PC-9 (cell line): ENCODE data around the gene MYOG.

Experiments used
- EZH2 ChIP-seq: fragments of 200-600 bp; sonication (generic); IDR thresholded peaks from 2 replicates; pipeline ENCODE4 v1.8.0; 2017; ENCODE audit warnings: antibody characterized with exemption, low read depth
- TF ChIP-seq, protein P1 (sequence below): fragments of 200-600 bp; sonication (generic); conservative IDR thresholded peaks from 2 replicates; pipeline ENCODE4 v1.6.1; 2017; ENCODE audit warnings: mixed run types, antibody characterized with exemption, mild to moderate bottlenecking, moderate library complexity

DNA sequence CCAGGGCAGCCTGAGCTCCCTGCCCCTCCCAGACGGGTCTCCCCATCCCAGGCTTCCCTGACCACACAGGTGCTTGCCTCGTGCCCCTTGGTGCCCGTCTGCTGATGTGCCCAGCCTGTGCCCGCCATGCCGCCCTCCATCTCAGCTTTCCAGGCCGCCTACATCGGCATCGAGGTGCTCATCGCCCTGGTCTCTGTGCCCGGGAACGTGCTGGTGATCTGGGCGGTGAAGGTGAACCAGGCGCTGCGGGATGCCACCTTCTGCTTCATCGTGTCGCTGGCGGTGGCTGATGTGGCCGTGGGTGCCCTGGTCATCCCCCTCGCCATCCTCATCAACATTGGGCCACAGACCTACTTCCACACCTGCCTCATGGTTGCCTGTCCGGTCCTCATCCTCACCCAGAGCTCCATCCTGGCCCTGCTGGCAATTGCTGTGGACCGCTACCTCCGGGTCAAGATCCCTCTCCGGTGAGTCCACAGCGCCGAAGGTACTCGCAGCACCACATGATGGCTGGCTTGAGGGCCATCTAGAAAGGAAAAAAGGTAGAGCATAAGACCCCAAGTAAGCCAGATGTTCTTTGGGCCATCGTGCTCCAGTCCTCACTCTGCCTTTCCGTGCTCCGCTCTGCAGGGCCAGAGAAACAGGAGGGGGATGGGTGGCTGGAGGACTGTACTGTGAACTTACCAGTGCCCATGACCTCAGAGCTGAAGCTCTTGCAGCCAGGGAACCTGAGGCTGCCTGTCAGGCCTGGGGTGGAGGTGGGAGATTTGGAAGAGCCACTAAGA, 43.1 kb upstream of the MYOG start:
- TF ChIP-seq, protein P1, sequence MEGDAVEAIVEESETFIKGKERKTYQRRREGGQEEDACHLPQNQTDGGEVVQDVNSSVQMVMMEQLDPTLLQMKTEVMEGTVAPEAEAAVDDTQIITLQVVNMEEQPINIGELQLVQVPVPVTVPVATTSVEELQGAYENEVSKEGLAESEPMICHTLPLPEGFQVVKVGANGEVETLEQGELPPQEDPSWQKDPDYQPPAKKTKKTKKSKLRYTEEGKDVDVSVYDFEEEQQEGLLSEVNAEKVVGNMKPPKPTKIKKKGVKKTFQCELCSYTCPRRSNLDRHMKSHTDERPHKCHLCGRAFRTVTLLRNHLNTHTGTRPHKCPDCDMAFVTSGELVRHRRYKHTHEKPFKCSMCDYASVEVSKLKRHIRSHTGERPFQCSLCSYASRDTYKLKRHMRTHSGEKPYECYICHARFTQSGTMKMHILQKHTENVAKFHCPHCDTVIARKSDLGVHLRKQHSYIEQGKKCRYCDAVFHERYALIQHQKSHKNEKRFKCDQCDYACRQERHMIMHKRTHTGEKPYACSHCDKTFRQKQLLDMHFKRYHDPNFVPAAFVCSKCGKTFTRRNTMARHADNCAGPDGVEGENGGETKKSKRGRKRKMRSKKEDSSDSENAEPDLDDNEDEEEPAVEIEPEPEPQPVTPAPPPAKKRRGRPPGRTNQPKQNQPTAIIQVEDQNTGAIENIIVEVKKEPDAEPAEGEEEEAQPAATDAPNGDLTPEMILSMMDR, result no peak
- TF ChIP-seq EZH2, result no peak
